Endothelial cell (in vitro differentiated cells): ENCODE results near the gene LELP1. TPM values are rescaled to one million over a fixed set of nuclear protein-coding genes. Genes with fewer than 3 reads are reported as not detected.

Experiments used
- DNase-seq: peaks from one replicate; pipeline ENCODE4 v3.0.0; 2021; ENCODE audit warnings: low spot score
- H3K27ac Mint-ChIP-seq: one replicate; pipeline ENCODE4 v1.8.0; 2021; ENCODE audit warnings: mixed read lengths, inconsistent platforms; ENCODE audit not compliant: unreplicated experiment
- H3K27me3 Mint-ChIP-seq: one replicate; pipeline ENCODE4 v1.8.0; 2021; ENCODE audit warnings: mild to moderate bottlenecking, moderate library complexity, mixed read lengths, inconsistent platforms; ENCODE audit not compliant: unreplicated experiment
- H3K36me3 Mint-ChIP-seq: one replicate; pipeline ENCODE4 v1.8.0; 2021; ENCODE audit warnings: mild to moderate bottlenecking, low read depth, mixed read lengths, inconsistent platforms; ENCODE audit not compliant: unreplicated experiment
- H3K4me1 Mint-ChIP-seq: one replicate; pipeline ENCODE4 v1.8.0; 2021; ENCODE audit warnings: mild to moderate bottlenecking, mixed read lengths, inconsistent platforms; ENCODE audit not compliant: unreplicated experiment
- H3K4me3 Mint-ChIP-seq: one replicate; pipeline ENCODE4 v1.8.0; 2021; ENCODE audit warnings: mild to moderate bottlenecking, mixed read lengths, inconsistent platforms; ENCODE audit not compliant: unreplicated experiment
- H3K9me3 Mint-ChIP-seq: one replicate; pipeline ENCODE4 v1.8.0; 2021; ENCODE audit warnings: mixed read lengths, inconsistent platforms; ENCODE audit not compliant: unreplicated experiment
- total RNA-seq: library from RNA; stranded (reverse); fragmentation: NEBNext Ultra II Directional; extraction: Animal tissue kit (Norgen Biotek cat#: 25700); gene quantifications from one replicate; pipeline ENCODE4 v1.2.1, GENCODE V29; 2021; ENCODE audit not compliant: unreplicated experiment
- TF ChIP-seq, protein P1 (sequence below): fragments of 200-600 bp; sonication (generic); IDR thresholded peaks from one replicate; pipeline ENCODE4 v1.5.0; 2021; ENCODE audit warnings: antibody characterized with exemption; ENCODE audit not compliant: unreplicated experiment

Gene LELP1
- total RNA-seq, 1 donor from 2014 or later, result not detected

DNA sequence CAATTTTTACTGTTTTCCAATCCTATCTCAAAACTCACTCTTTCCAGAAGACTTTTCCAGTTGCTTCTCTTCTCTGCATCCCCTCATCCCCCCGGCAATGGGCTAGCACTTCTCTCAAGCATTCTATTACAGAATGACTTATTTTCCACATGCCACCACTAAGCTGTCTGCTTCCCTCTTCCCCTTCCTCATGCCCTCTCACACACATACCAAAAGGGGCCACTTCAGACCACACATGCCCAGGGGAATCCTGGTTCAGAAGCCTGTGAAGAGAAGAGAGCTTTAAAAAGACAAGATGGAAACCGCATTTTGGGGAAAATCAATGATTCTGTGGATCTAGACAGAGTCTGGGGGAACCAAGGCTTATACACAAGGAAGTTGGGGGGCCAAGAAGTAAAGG is 47.9 kb downstream of the LELP1 start:
- no peaks in the 10 kb centered on the region for H3K9me3 Mint-ChIP-seq
- peaks cover 9% of the 10 kb centered on the region for H3K4me1 Mint-ChIP-seq
- H3K36me3 Mint-ChIP-seq, result no peaks in the 10 kb centered on the region
- peaks cover 4% of the 10 kb centered on the region for H3K27me3 Mint-ChIP-seq
- no peak overlapping the region for H3K4me3 Mint-ChIP-seq
- TF ChIP-seq, protein P1, sequence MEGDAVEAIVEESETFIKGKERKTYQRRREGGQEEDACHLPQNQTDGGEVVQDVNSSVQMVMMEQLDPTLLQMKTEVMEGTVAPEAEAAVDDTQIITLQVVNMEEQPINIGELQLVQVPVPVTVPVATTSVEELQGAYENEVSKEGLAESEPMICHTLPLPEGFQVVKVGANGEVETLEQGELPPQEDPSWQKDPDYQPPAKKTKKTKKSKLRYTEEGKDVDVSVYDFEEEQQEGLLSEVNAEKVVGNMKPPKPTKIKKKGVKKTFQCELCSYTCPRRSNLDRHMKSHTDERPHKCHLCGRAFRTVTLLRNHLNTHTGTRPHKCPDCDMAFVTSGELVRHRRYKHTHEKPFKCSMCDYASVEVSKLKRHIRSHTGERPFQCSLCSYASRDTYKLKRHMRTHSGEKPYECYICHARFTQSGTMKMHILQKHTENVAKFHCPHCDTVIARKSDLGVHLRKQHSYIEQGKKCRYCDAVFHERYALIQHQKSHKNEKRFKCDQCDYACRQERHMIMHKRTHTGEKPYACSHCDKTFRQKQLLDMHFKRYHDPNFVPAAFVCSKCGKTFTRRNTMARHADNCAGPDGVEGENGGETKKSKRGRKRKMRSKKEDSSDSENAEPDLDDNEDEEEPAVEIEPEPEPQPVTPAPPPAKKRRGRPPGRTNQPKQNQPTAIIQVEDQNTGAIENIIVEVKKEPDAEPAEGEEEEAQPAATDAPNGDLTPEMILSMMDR, result no peak
- DNase-seq, result no peak
- H3K27ac Mint-ChIP-seq, result no peak overlapping the region

DNA sequence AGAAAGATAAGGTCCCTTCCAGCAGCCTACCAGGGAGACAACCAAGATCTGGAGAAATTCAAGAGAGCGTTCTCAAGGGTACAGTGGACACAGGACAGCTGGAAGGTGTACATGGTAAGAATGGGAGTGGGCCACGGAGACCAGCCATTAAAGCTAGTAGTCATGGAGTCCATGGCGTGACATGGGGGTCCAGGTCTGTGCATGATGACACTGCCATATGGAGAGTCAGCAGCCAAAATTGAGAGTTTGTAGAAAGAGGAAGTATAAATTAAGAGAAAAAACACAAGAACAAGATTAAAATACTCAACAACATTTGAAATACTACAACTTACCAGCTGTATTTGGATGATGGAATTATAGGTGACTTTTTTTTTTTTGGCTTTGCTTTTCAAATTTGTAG is 48.3 kb downstream of the LELP1 start:
- Mint-ChIP-seq H3K27ac (no peak overlapping the region), H3K9me3 (no peaks in the 10 kb centered on the region), H3K4me3 (no peak overlapping the region), H3K27me3 (peaks cover 4% of the 10 kb centered on the region), H3K4me1 (peaks cover 9% of the 10 kb centered on the region), H3K36me3 (no peaks in the 10 kb centered on the region)
- TF ChIP-seq, protein P1, result no peak
- no peak for DNase-seq

DNA sequence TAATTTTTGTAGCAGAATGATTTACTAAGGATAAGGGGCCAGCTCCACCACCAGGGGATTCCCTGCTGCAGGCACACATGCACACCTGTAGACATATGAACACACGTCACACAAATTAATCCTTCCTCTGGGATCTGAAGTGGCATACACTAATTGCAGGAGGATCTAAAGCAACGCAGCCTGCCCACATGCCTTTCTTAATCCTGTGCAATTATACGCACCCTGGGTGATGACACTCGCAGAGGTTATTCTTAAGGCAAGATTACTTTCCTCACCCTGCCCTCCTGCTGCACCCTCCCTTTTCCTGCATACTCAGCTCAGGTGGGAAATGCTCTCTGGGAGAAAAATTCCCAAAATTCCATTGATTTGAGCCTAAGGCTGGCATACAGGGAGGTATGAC is 48.8 kb downstream of the LELP1 start:
- H3K27me3 Mint-ChIP-seq, result peaks cover 4% of the 10 kb centered on the region
- H3K27ac Mint-ChIP-seq, result no peak overlapping the region
- peaks cover 9% of the 10 kb centered on the region for H3K4me1 Mint-ChIP-seq
- no peak overlapping the region for H3K4me3 Mint-ChIP-seq
- no peaks in the 10 kb centered on the region for H3K9me3 Mint-ChIP-seq
- no peaks in the 10 kb centered on the region for H3K36me3 Mint-ChIP-seq
- TF ChIP-seq, protein P1, result no peak
- no peak for DNase-seq

DNA sequence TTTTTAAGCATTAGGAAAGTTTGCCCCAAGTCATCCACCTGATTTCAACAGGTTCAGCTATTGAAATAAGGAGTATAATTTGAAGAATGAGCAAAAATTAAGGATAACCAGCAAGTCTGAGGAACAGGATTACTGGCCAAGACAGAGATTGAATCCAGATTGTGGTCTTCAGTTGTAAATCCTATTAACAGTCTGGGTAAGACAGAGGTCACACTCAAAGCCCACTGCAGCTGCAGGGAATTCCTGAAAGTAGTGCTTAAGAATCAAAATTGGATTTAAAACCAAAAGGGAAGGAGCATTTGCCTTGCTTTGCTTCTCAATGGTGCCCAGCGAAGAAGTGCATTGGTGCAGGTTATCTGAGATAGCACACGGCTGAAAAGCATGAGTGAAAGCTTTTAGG is 49.8 kb downstream of the LELP1 start:
- TF ChIP-seq, protein P1, result no peak

DNA sequence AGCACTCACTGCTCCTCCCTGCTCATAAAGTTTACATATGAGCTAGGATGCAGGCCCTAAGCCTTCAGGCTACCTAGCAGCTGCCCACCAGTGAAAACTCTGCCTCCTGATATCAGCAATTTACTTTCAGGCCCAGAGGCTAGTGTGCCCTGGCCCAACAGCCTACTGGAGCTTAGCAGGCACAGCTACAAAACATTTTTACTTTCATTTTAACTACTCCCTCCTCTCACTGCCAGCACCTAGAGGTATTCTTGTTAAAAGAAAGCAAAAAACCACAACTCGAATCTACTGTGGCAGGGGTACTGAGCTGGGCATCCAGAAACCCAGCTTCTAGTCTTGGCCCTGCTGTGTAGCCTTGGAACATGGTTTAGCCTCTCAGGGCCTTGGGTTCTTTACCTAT is 50.5 kb downstream of the LELP1 start:
- TF ChIP-seq, protein P1, result no peak

More for the DNA sequence above, 49.8 kb downstream of the LELP1 start:
- Mint-ChIP-seq H3K9me3 (no peaks in the 10 kb centered on the region), H3K4me1 (peaks cover 9% of the 10 kb centered on the region), H3K36me3 (no peaks in the 10 kb centered on the region), H3K27ac (no peak overlapping the region), H3K4me3 (no peak overlapping the region), H3K27me3 (peaks cover 4% of the 10 kb centered on the region)
- DNase-seq, result no peak

More for the DNA sequence above, 50.5 kb downstream of the LELP1 start:
- Mint-ChIP-seq H3K27me3 (peaks cover 2% of the 10 kb centered on the region), H3K27ac (no peak overlapping the region), H3K36me3 (no peaks in the 10 kb centered on the region), H3K9me3 (no peaks in the 10 kb centered on the region), H3K4me3 (no peak overlapping the region), H3K4me1 (peaks cover 9% of the 10 kb centered on the region)
- no peak for DNase-seq

Other genes starting within 250 kb of the LELP1 start
- not detected for gene SPRR4, start 232.8 kb upstream of the LELP1 start, total RNA-seq
- not detected for gene SPRR1A, start 219.3 kb upstream of the LELP1 start, total RNA-seq
- gene SPRR3, start 201.7 kb upstream of the LELP1 start, total RNA-seq, result not detected
- not detected for gene SPRR1B, start 172.2 kb upstream of the LELP1 start, total RNA-seq
- not detected for gene SPRR2D, start 162.3 kb upstream of the LELP1 start, total RNA-seq
- not detected for gene SPRR2A, start 145.9 kb upstream of the LELP1 start, total RNA-seq
- not detected for gene SPRR2B, start 131.8 kb upstream of the LELP1 start, total RNA-seq
- gene SPRR2E, start 108.9 kb upstream of the LELP1 start, total RNA-seq, result not detected
- not detected for gene SPRR2F, start 89.9 kb upstream of the LELP1 start, total RNA-seq
- gene SPRR2G, start 52.5 kb upstream of the LELP1 start, total RNA-seq, result not detected
- gene PRR9, start 14.2 kb downstream of the LELP1 start, total RNA-seq, result not detected
- not detected for gene LORICRIN, start 56.3 kb downstream of the LELP1 start, total RNA-seq
- gene PGLYRP3, start 109.5 kb downstream of the LELP1 start, total RNA-seq, result 1.1 TPM
- 1.7 TPM for gene PGLYRP4, start 145.4 kb downstream of the LELP1 start, total RNA-seq
- gene S100A9, start 154.4 kb downstream of the LELP1 start, total RNA-seq, result 0.51 TPM
- not detected for gene S100A12, start 172.2 kb downstream of the LELP1 start, total RNA-seq
- not detected for gene S100A8, start 187.6 kb downstream of the LELP1 start, total RNA-seq
- gene S100A7A, start 213.1 kb downstream of the LELP1 start, total RNA-seq, result not detected